ENCODE measurements around the gene TCERG1L.

TCERG1L gene

GRCh38 chr10:131314799-131315198 lies 3.3 kb upstream of the TCERG1L start:
- DNase-seq (ENCODE audit: low read depth): no peak

- no peak for DNase-seq (ENCODE audit: low read depth)
Observed at GRCh38 chr10:131314148-131314547, 2.6 kb upstream of the TCERG1L start.

GRCh38 chr10:131313377-131313776 lies 1.9 kb upstream of the TCERG1L start:
- DNase-seq (ENCODE audit: low read depth): no peak

GRCh38 chr10:131312478-131312836 lies 936 bp upstream of the TCERG1L start:
- DNase-seq (ENCODE audit: low read depth): no peak

GRCh38 chr10:131311402-131311660 lies 190 bp downstream of the TCERG1L start:
- DNase-seq (ENCODE audit: low read depth): no peak

GRCh38 chr10:131310551-131311401 lies 745 bp downstream of the TCERG1L start:
- no peak for DNase-seq (ENCODE audit: low read depth)

- no peak for DNase-seq (ENCODE audit: low read depth)
Observed at GRCh38 chr10:131310142-131310541, 1.4 kb downstream of the TCERG1L start.

GRCh38 chr10:131300508-131300907 lies 11.0 kb downstream of the TCERG1L start:
- DNase-seq (ENCODE audit: low read depth): no peak

- DNase-seq (ENCODE audit: low read depth): no peak
Observed at GRCh38 chr10:131290781-131291180, 20.7 kb downstream of the TCERG1L start.

- DNase-seq (ENCODE audit: low read depth): no peak
Observed at GRCh38 chr10:131288648-131289047, 22.9 kb downstream of the TCERG1L start.

- DNase-seq (ENCODE audit: low read depth): no peak
Observed at GRCh38 chr10:131282961-131283360, 28.6 kb downstream of the TCERG1L start.

GRCh38 chr10:131280101-131280500 lies 31.4 kb downstream of the TCERG1L start:
- DNase-seq (ENCODE audit: low read depth): no peak

GRCh38 chr10:131279516-131279915 lies 32.0 kb downstream of the TCERG1L start:
- no peak for DNase-seq (ENCODE audit: low read depth)

- no peak for DNase-seq (ENCODE audit: low read depth)
Observed at GRCh38 chr10:131277969-131278368, 33.6 kb downstream of the TCERG1L start.

GRCh38 chr10:131277278-131277677 lies 34.2 kb downstream of the TCERG1L start:
- DNase-seq (ENCODE audit: low read depth): no peak

- DNase-seq (ENCODE audit: low read depth): no peak
Observed at GRCh38 chr10:131275691-131276090, 35.8 kb downstream of the TCERG1L start.

- no peak for DNase-seq (ENCODE audit: low read depth)
Observed at GRCh38 chr10:131274883-131275282, 36.6 kb downstream of the TCERG1L start.

- DNase-seq (ENCODE audit: low read depth): no peak
Observed at GRCh38 chr10:131274133-131274880, 37.2 kb downstream of the TCERG1L start.

- no peak for DNase-seq (ENCODE audit: low read depth)
Observed at GRCh38 chr10:131273476-131273875, 38.0 kb downstream of the TCERG1L start.

GRCh38 chr10:131272897-131273451 lies 38.5 kb downstream of the TCERG1L start:
- DNase-seq (ENCODE audit: low read depth): no peak

- no peak for DNase-seq (ENCODE audit: low read depth)
Observed at GRCh38 chr10:131271966-131272365, 39.6 kb downstream of the TCERG1L start.

- DNase-seq (ENCODE audit: low read depth): no peak
Observed at GRCh38 chr10:131271195-131271880, 40.2 kb downstream of the TCERG1L start.

All from ELR (cell line).